Fibroblast of lung (primary cell): ENCODE measurements around the gene MYORG.

Experiments
- CTCF ChIP-seq, 2 donors: IDR thresholded peaks in 1 of 2; conservative IDR thresholded peaks in 1 of 2; 1 replicate in 1 of 2; 2 replicates in 1 of 2; pipeline ENCODE4 v1.5.1; 2011 to 2012; ENCODE audit warnings: low read length in 2 of 2, control low read depth in 1 of 2, inconsistent platforms in 1 of 2, low read depth in 1 of 2, mild to moderate bottlenecking in 1 of 2
- EZH2 ChIP-seq: IDR thresholded peaks from 2 replicates; pipeline ENCODE4 v1.5.1; 2012; ENCODE audit warnings: low read length, control low read depth, mild to moderate bottlenecking; ENCODE audit errors: missing control alignments

GRCh38 chr9:34379334-34380033 lies 2.8 kb upstream of the MYORG start:
- TF ChIP-seq CTCF (conservative IDR thresholded peaks at IDR 0.05 in 1 of 2, IDR thresholded peaks at IDR 0.05 in 1 of 2; ENCODE audit: low read depth in 1 of 2, low read length in 2 of 2) (peak; percentile 97 to 100), EZH2 (no peak)
